ENCODE measurements around the gene TRAPPC3L.

GRCh38 chr6:116461331-116461931 is 84.1 kb downstream of the TRAPPC3L start, which contains the start of gene CALHM6:
- TF ChIP-seq TAF1 (IDR thresholded peaks at IDR 0.05; ENCODE audit: low read depth) (no peak), CTCF (IDR thresholded peaks at IDR 0.05; ENCODE audit: poor library complexity, severe bottlenecking) (no peak), EZH2 (IDR thresholded peaks at IDR 0.05; ENCODE audit: borderline replicate concordance, insufficient read depth, low read length, poor library complexity, severe bottlenecking) (no peak), EP300 (conservative IDR thresholded peaks at IDR 0.05; ENCODE audit: poor library complexity, severe bottlenecking) (no peak), REST (IDR thresholded peaks at IDR 0.05; ENCODE audit: borderline replicate concordance) (no peak), POLR2AphosphoS5 (IDR thresholded peaks at IDR 0.05) (no peak), RAD21 (conservative IDR thresholded peaks at IDR 0.05) (no peak), SMC3 (conservative IDR thresholded peaks at IDR 0.05; ENCODE audit: poor library complexity) (no peak), MXI1 (conservative IDR thresholded peaks at IDR 0.05; ENCODE audit: poor library complexity, severe bottlenecking) (no peak)

Data from neural cell (in vitro differentiated cells).